HEK293 (cell line): ENCODE measurements around the gene LOX.

Experiments used
- MYNN ChIP-seq: fragments of 450-650 bp; formaldehyde crosslinking; IDR thresholded peaks from 2 replicates; pipeline ENCODE4 v1.5.1; 2016; ENCODE audit warnings: missing biosample characterization, missing genetic modification characterization, borderline replicate concordance
- ZNF585B ChIP-seq: fragments of 450-650 bp; formaldehyde crosslinking; IDR thresholded peaks from 2 replicates; pipeline ENCODE4 v1.5.1; 2016; ENCODE audit warnings: missing biosample characterization, missing genetic modification characterization
- ZNF747 ChIP-seq: fragments of 450-650 bp; formaldehyde crosslinking; IDR thresholded peaks from 2 replicates; pipeline ENCODE4 v1.5.1; 2016; ENCODE audit warnings: missing biosample characterization, missing genetic modification characterization
- ZSCAN23 ChIP-seq: fragments of 450-650 bp; formaldehyde crosslinking; IDR thresholded peaks from 2 replicates; pipeline ENCODE4 v1.5.1; 2016; ENCODE audit warnings: missing biosample characterization, missing genetic modification characterization
- TF ChIP-seq, protein P1 (sequence below): fragments of 450-650 bp; formaldehyde crosslinking; IDR thresholded peaks from 2 replicates; pipeline ENCODE4 v1.5.1; 2016; ENCODE audit warnings: missing biosample characterization, missing genetic modification characterization

DNA sequence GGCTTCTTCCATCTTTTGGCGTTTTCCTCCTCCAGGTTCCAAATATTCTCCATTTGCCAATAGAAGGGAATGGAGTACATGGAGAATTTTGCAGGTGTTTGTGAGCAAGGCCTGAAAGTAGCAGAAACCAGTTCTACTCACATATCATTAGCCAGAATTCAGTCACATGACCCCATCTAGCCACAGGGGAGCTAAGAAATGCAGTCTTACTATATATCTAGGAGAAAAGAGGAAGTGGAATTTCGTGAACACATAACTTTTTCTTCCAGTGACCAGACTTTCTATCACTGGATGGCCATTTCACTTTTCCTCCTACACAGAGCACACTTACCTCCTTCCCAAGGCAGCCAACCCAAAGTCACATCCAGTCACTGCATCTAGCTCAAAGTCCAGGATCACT, 55.1 kb downstream of the LOX start:
- TF ChIP-seq, protein P1, sequence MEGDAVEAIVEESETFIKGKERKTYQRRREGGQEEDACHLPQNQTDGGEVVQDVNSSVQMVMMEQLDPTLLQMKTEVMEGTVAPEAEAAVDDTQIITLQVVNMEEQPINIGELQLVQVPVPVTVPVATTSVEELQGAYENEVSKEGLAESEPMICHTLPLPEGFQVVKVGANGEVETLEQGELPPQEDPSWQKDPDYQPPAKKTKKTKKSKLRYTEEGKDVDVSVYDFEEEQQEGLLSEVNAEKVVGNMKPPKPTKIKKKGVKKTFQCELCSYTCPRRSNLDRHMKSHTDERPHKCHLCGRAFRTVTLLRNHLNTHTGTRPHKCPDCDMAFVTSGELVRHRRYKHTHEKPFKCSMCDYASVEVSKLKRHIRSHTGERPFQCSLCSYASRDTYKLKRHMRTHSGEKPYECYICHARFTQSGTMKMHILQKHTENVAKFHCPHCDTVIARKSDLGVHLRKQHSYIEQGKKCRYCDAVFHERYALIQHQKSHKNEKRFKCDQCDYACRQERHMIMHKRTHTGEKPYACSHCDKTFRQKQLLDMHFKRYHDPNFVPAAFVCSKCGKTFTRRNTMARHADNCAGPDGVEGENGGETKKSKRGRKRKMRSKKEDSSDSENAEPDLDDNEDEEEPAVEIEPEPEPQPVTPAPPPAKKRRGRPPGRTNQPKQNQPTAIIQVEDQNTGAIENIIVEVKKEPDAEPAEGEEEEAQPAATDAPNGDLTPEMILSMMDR (tag by site-specific recombination), result no peak
- TF ChIP-seq MYNN (tag by site-specific recombination) (no peak), ZNF585B (no peak), ZNF747 (tag by site-specific recombination) (no peak), ZSCAN23 (tag by site-specific recombination) (no peak)
